HL-60 (cell line): Measurements from ENCODE around the gene MYL12A.

Source experiments
- POLR2AphosphoS5 ChIP-seq: IDR thresholded peaks from 2 replicates; pipeline ENCODE4 v1.6.1; 2012; ENCODE audit warnings: low read depth
- TF ChIP-seq, protein P1 (sequence below): IDR thresholded peaks from 2 replicates; pipeline ENCODE4 v1.6.1; 2012; ENCODE audit warnings: low read depth; ENCODE audit not compliant: insufficient replicate concordance

DNA sequence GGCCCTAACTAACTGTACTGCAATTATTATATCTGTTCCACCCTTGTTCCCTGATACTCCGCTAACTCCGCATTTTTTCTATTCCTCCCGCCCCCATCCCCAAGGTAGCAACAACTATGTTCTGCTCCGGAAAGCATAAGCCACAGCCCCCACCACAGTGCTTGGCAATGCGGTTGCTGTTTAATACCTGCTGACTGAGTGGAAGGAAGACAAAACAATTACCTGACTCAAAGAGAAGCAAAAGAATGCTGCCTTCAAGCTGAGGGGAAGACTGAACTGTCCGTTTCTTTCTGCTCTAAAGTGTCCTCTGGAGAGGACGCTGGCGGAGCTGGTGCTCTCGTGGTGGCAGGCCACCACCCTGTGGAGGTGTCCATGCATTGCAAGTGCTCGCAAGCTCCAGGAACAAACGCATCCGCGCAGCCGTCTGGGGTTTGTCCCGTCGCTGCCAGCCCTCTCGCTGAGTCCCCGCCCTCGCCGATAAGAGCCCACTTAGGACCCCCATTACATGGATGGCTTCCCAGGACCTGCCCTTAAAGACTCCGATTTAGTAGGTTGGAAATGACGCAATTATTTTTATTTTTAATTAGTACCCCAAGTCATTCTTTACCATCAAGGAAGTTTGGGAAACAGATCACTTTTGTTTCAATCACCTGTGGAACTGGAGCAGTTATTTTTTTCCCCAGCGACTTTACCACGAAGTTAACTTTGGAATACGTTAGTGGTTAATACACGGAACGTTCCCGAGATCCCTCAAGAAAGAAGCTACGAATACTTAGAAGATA, 1.6 kb upstream of the MYL12A start:
- TF ChIP-seq POLR2AphosphoS5, result no peak; the same call in 1 of the 2 replicates
- TF ChIP-seq, protein P1, sequence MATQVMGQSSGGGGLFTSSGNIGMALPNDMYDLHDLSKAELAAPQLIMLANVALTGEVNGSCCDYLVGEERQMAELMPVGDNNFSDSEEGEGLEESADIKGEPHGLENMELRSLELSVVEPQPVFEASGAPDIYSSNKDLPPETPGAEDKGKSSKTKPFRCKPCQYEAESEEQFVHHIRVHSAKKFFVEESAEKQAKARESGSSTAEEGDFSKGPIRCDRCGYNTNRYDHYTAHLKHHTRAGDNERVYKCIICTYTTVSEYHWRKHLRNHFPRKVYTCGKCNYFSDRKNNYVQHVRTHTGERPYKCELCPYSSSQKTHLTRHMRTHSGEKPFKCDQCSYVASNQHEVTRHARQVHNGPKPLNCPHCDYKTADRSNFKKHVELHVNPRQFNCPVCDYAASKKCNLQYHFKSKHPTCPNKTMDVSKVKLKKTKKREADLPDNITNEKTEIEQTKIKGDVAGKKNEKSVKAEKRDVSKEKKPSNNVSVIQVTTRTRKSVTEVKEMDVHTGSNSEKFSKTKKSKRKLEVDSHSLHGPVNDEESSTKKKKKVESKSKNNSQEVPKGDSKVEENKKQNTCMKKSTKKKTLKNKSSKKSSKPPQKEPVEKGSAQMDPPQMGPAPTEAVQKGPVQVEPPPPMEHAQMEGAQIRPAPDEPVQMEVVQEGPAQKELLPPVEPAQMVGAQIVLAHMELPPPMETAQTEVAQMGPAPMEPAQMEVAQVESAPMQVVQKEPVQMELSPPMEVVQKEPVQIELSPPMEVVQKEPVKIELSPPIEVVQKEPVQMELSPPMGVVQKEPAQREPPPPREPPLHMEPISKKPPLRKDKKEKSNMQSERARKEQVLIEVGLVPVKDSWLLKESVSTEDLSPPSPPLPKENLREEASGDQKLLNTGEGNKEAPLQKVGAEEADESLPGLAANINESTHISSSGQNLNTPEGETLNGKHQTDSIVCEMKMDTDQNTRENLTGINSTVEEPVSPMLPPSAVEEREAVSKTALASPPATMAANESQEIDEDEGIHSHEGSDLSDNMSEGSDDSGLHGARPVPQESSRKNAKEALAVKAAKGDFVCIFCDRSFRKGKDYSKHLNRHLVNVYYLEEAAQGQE, result no peak
